Omental fat pad (tissue), 4 donors: ENCODE measurements around the gene NPC1. TPM values are rescaled to one million over a fixed set of nuclear protein-coding genes. Genes with fewer than 3 reads are reported as not detected.
"Not testable (repeated sequence)": the region's sequence is repeated elsewhere in the genome, so short reads cannot be mapped to it uniquely, and the experiment has no call there.

Source experiments
- ATAC-seq: fragments of 150-250 bp; one replicate; pipeline ENCODE4 v1.9.1; 2016; ENCODE audit warnings: mild to moderate bottlenecking, moderate library complexity; ENCODE audit not compliant: low FRiP score
- DNase-seq: peaks from one replicate; pipeline ENCODE4 v3.0.0-alpha.2; 2019; ENCODE audit warnings: low spot score
- CTCF ChIP-seq, 3 donors: fragments of 450-650 bp; IDR thresholded peaks; one replicate each; pipeline ENCODE4 v1.5.1; 2016 to 2017; ENCODE audit warnings: antibody characterized with exemption in 3 of 3, mild to moderate bottlenecking in 3 of 3, moderate library complexity in 2 of 3
- total RNA-seq, 4 donors: library from RNA; depleted of rRNA; stranded (reverse); fragments of >200 nt; gene quantifications; one replicate each; pipeline ENCODE4 v1.1.0, GENCODE V29; 2016

NPC1 gene
- total RNA-seq, 4 donors from 2014 or later: 49.3 to 116 (median 54.7) TPM

DNA sequence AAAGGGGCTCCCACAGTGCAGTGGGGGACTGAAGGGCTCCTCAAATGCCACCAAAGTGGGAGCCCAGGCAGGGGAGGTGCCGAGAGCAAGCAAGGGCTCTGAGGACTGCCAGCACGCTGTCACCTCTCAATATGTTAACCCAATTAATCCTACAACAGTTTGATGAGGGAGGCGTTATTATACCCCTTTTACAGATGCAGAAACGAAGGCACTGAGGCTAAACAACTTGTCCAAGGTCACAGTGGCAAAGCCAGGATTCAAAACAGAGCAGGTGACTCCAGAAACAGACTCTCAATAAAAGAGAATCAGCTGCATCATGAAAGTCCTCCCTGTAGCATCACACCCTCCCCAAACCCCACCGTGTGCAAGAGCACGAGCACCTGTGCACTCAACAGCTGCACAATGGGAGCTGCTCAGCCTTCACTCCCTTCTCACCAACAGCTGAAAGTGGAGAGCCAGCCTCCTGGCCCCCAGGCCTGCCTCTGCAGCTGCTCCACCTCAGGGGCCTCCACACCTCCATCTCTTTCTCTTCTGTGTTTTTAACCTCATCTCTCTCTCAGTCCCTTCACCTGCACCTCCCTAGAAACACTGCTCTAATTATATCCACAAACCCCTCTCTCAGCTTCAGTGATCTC is 8.1 kb downstream of the NPC1 start:
- no peak for ATAC-seq
- no peak for TF ChIP-seq CTCF (IDR thresholded peaks at IDR 0.05)
- no peak for DNase-seq

GRCh38 chr18:23577521-23577920 is 8.8 kb downstream of the NPC1 start:
- not testable (repeated sequence) for DNase-seq, ATAC-seq

DNA sequence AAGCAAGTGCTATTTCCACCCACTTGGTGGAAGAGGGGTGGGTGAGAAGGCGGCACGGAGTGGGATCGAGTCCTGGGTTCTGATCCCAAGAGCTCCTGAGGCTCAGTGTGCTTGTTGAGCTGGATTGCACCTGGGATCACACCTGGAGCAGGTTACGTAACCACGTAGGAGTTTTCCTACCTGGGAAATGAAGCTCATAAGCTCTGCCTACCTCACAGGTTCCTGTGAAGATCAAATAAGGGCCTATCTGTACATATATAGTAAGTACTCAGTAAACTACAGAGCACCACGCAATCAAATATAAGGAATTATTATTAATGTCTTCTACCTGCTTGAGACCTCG is 11.0 kb downstream of the NPC1 start:
- no peak for DNase-seq
- TF ChIP-seq CTCF (IDR thresholded peaks at IDR 0.05): no peak
- no peak for ATAC-seq

DNA sequence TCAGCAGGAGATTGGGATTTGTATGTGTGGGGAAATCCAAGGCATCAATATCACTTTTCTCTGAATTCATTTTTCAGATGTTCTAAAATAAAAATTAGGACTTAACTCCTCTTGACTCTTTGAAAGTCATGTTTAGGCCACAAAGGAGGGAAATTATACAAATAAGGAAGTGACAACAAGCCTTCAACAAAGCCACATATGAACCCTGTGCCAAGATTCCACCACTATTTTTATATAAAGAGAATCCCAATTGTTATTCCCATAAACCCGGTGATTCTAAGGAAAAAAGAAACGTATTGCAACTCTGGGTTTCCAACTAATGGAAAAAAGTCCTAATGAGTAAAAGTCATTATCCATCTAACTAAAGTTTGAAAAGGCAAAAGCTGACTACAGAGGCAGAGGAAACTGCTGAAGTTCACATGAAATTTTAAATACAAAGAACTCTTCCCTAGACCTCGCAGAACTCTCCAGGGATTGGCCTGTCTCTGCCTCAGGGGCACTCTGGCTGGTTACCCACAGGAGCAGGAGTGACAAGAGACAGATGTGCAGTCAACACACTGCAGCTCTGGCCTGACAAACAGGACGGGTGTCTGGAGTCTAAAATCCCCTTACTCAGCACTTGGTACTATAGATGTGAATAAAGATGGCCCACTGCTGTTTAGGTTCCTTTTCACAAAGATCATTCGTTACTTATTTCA is 11.5 kb downstream of the NPC1 start:
- ATAC-seq (no peak), DNase-seq (no peak)
- TF ChIP-seq CTCF (IDR thresholded peaks at IDR 0.05): no peak

DNA sequence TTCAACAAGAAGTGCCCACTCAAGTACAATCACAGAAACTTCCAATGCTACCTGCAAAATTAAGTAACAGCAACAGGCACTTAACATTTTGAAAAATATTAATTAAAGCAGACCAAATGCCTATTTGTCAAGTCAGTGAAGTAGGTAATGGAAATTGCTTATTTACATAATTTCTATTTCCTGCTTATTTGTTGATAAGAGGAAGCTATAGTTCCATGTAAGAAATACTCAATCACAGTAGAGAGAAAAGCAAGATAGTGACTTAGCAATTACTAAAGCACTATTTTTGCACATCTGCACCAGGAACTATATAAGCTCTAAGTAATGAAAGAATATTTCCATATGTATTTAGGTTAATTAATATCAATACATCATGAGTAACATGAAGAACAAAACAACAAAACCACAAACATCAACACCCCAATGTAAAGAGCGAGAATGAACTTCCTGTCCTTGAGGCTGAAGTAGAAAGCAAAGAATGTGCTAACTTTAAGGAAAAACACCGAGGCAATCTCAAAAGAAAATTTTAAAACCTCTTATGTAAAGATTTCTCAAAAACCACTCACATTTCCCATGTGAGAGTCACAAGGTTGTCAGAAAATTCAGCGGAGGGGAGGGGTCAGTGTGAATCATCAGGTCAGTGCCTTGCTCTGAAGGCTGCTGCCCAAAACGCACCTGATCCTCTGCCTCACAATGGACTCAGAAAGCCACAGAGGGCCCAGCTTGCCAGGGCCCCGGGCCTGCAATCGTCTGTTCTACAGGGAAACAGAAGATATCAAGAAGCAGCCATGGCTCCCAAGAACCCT is 12.5 kb downstream of the NPC1 start:
- no peak for DNase-seq
- ATAC-seq: peak; percentile 88
- no peak for TF ChIP-seq CTCF (IDR thresholded peaks at IDR 0.05)

- no peak for ATAC-seq
- no peak for TF ChIP-seq CTCF (IDR thresholded peaks at IDR 0.05)
- DNase-seq: no peak
Observed at GRCh38 chr18:23573020-23573419, 13.3 kb downstream of the NPC1 start.

- DNase-seq (no peak), ATAC-seq (no peak)
- no peak for TF ChIP-seq CTCF (IDR thresholded peaks at IDR 0.05)
Observed at GRCh38 chr18:23572570-23572969, 13.7 kb downstream of the NPC1 start.
